ENCODE results near the gene IKBKE.

DNA sequence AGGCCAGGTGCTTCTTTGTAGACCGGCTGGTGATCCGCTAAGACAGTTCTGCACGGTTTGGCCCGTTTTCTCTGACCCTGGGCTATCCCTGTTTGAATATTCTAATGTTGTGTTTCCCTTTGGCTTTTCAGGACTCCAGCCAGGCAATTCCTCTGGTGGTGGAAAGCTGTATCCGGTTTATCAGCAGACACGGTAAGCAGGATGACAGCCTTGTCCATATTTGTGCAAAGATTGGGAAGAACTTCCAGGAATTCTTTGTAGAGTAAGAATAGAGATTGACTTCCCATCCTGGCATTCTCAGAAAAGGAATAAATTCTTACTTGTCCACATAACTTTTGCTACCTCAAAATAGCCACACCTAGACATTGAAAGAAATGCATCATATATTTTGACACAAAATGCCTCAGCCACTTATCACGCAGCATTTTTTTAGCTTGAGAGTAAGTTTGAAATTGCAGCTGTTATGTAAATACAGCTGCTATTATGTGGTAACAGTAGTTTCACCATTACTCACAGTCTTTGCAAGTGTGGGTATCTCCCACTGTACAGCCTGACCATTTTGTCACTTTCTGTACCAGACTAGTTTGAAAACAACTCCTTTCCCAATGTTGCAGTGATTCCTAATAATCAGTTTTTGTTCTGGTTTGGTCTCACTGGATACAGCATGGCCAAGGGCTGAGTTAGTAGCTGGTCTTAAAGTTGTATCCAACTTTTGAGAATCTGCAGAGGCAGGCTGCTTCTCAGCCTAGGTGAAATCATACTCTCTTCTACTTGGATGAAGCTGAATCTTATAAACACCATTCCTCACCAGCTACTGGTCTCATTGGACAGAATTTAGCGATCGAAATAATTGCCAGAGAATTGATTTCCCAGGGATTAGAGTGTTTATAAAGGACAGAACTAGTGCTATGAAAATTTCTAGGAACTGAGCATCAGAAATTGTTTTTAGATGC is 40.0 kb upstream of the IKBKE start:
- TF ChIP-seq, protein P1, sequence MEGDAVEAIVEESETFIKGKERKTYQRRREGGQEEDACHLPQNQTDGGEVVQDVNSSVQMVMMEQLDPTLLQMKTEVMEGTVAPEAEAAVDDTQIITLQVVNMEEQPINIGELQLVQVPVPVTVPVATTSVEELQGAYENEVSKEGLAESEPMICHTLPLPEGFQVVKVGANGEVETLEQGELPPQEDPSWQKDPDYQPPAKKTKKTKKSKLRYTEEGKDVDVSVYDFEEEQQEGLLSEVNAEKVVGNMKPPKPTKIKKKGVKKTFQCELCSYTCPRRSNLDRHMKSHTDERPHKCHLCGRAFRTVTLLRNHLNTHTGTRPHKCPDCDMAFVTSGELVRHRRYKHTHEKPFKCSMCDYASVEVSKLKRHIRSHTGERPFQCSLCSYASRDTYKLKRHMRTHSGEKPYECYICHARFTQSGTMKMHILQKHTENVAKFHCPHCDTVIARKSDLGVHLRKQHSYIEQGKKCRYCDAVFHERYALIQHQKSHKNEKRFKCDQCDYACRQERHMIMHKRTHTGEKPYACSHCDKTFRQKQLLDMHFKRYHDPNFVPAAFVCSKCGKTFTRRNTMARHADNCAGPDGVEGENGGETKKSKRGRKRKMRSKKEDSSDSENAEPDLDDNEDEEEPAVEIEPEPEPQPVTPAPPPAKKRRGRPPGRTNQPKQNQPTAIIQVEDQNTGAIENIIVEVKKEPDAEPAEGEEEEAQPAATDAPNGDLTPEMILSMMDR (IDR thresholded peaks at IDR 0.05), result peak in 5 of 12 donors; percentile 7 to 34 (median 24)
- TF ChIP-seq POLR2A (IDR thresholded peaks at IDR 0.05), result no peak

Data from heart left ventricle (tissue), 13 donors.